Measurements from ENCODE around the gene STEAP2. TPM values are rescaled to one million over a fixed set of nuclear protein-coding genes. Genes with fewer than 3 reads are reported as not detected.

The STEAP2 gene
- total RNA-seq, 1 experiment from 2014 or later, result 13.4 TPM

DNA sequence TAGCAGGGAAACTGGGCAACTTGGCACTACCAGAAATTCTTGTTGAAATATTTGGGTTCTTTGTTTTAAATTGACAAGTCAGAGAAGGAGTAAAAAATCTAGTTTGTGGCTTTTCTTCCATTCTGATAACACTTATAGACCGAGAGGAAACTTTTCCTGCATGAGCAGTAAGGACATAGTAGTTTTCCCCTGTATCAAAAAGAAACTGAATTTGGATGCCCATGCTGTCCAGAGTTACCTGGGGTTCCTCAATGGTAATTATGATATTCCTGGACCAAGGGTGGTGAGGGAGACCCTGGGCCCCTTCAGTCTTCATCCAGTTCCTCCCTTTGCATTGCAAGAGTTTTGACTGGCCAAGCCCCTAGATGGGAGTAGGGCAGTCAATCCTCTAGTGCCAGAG, 19.9 kb upstream of the STEAP2 start:
- H3K27ac ChIP-seq (ENCODE audit: low read depth, low read length), result no peak overlapping the region
- H4K20me1 ChIP-seq (ENCODE audit: insufficient read depth), result no peaks in the 10 kb centered on the region
- H3K79me2 ChIP-seq (ENCODE audit: insufficient read depth, low read length), result no peaks in the 10 kb centered on the region
- no peak overlapping the region for H3K9ac ChIP-seq (ENCODE audit: low read length)
- no peak overlapping the region for H3K4me2 ChIP-seq (ENCODE audit: low read length)
- H3K36me3 ChIP-seq (ENCODE audit: control insufficient read depth in 1 of 2, insufficient read depth in 2 of 2, low read length in 2 of 2), result no peaks in the 10 kb centered on the region
- H3K4me3 ChIP-seq (replicated peaks in 1 of 2; ENCODE audit: low read depth in 1 of 2, low read length in 2 of 2), result no peak overlapping the region
- intact Hi-C loops (cut with micrococcal nuclease), result no loop called here
- POLR2A ChIA-PET, result interaction anchor here (1.3 kb wide), 1 partner anchor 20 kb away, joined by 3 read pairs; the partner anchor contains the start of gene STEAP2
- no peaks in the 10 kb centered on the region for H3K27me3 ChIP-seq (ENCODE audit: insufficient read depth, low read length)
- ATAC-seq, result no peak
- DNase-seq (ENCODE audit: low read depth, low spot score), result no peak
- no peaks in the 10 kb centered on the region for H3K9me3 ChIP-seq (ENCODE audit: control insufficient read depth in 1 of 2, insufficient read depth in 1 of 2, low read depth in 1 of 2, low read length in 2 of 2)
- BruUV-seq (replicated peaks), result no TSS peak
- CTCF ChIA-PET, result no interaction called here
- TF ChIP-seq FOSL1 (IDR thresholded peaks at IDR 0.05; ENCODE audit: low read depth) (no peak), SP1 (IDR thresholded peaks at IDR 0.05; ENCODE audit: low read depth) (no peak), YY1 (IDR thresholded peaks at IDR 0.05; ENCODE audit: extremely low read depth, insufficient replicate concordance, low read depth, low read length) (no peak), SRF (IDR thresholded peaks at IDR 0.05; ENCODE audit: low read depth) (no peak), POLR2A (IDR thresholded peaks at IDR 0.05; ENCODE audit: borderline replicate concordance, extremely low read depth, insufficient read depth, insufficient read length) (no peak), ZFX (IDR thresholded peaks at IDR 0.05) (no peak), ELF1 (IDR thresholded peaks at IDR 0.05; ENCODE audit: borderline replicate concordance, low read depth) (no peak), TCF7L2 (IDR thresholded peaks at IDR 0.05; ENCODE audit: borderline replicate concordance, extremely low read depth, insufficient read depth, insufficient read length) (no peak), SIN3A (IDR thresholded peaks at IDR 0.05; ENCODE audit: low read depth) (no peak), EZH2 (IDR thresholded peaks at IDR 0.05) (no peak), CBX3 (IDR thresholded peaks at IDR 0.05; ENCODE audit: low read depth) (no peak)
- TF ChIP-seq, protein P1, sequence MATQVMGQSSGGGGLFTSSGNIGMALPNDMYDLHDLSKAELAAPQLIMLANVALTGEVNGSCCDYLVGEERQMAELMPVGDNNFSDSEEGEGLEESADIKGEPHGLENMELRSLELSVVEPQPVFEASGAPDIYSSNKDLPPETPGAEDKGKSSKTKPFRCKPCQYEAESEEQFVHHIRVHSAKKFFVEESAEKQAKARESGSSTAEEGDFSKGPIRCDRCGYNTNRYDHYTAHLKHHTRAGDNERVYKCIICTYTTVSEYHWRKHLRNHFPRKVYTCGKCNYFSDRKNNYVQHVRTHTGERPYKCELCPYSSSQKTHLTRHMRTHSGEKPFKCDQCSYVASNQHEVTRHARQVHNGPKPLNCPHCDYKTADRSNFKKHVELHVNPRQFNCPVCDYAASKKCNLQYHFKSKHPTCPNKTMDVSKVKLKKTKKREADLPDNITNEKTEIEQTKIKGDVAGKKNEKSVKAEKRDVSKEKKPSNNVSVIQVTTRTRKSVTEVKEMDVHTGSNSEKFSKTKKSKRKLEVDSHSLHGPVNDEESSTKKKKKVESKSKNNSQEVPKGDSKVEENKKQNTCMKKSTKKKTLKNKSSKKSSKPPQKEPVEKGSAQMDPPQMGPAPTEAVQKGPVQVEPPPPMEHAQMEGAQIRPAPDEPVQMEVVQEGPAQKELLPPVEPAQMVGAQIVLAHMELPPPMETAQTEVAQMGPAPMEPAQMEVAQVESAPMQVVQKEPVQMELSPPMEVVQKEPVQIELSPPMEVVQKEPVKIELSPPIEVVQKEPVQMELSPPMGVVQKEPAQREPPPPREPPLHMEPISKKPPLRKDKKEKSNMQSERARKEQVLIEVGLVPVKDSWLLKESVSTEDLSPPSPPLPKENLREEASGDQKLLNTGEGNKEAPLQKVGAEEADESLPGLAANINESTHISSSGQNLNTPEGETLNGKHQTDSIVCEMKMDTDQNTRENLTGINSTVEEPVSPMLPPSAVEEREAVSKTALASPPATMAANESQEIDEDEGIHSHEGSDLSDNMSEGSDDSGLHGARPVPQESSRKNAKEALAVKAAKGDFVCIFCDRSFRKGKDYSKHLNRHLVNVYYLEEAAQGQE (IDR thresholded peaks at IDR 0.05; ENCODE audit: low read depth), result no peak
- TF ChIP-seq, protein P2, sequence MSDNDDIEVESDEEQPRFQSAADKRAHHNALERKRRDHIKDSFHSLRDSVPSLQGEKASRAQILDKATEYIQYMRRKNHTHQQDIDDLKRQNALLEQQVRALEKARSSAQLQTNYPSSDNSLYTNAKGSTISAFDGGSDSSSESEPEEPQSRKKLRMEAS (IDR thresholded peaks at IDR 0.05), result no peak
- no peaks in the 10 kb centered on the region for H3K9me2 ChIP-seq (ENCODE audit: insufficient read depth)
- RAD21 ChIA-PET (ENCODE audit: low non-redundant PET in 1 of 2, low total read pairs in 2 of 2, uncharacterized antibody in 2 of 2, unreplicated experiment in 2 of 2), result no interaction called here
- no peak overlapping the region for H2AFZ ChIP-seq (ENCODE audit: low read depth, low read length, poor library complexity, severe bottlenecking)
- H3K4me1 ChIP-seq (ENCODE audit: control insufficient read depth in 1 of 2, insufficient read depth in 2 of 2, low read length in 2 of 2), result peaks cover 0 to 6% of the 10 kb centered on the region in 2 experiments; a peak in 2 of 4 replicates

Measured in HCT116 (cell line).